HG03060 (cell line): ENCODE measurements around the gene HMOX1.
"Not testable (repeated sequence)": the region's sequence is repeated elsewhere in the genome, so short reads cannot be mapped to it uniquely, and the experiment has no call there.

Experiments used
- ATAC-seq: cut with Tn5 transposase; IDR thresholded peaks from one replicate; pipeline ENCODE4 v1.9.1; 2021; ENCODE audit warnings: low read depth, moderate number of reproducible peaks; ENCODE audit not compliant: unreplicated experiment

HMOX1 gene

DNA sequence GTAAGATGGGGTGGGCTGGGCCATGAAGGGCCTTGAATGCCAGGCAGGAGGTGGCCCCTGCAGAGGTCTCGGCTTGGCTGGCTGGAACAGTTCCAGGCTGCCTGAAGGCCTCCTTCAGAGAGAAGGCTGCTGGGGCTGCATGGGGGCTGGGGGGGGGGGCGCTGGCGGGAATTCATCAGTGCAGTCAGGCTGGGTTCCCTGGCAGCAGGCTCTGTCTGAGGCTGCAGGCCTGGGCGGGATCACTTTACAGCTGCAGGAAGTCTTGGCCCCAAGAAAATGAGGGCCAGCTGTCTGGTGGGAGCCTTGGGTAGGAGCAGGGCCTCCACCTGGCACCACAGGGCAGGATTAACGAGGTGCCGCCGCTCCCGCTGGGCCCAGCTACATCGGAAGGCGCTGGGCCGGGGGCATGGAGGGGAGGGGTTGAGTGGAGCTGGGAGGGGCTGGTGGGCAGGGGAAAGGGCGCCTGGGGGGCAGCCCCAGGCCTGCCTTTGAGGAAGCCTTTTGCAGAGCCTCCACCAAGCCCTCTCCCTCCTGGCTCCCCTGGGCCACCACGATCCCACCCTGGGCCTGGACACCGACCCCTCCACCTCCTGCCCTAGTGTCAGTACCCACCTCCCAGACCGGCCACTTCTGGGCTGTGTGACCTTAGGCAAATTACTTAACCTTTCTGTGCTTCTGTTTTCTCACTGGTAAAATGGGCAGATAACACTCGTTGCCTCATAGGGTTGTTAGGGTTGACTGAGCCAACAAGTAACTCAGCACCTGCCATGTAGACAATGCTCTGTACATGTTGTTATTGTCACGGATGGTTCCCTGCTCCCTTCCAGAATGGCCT, 31.0 kb upstream of the HMOX1 start:
- ATAC-seq: no peak

- peak; percentile 53 for ATAC-seq
Observed at GRCh38 chr22:35350539-35351503, 30.1 kb upstream of the HMOX1 start.

DNA sequence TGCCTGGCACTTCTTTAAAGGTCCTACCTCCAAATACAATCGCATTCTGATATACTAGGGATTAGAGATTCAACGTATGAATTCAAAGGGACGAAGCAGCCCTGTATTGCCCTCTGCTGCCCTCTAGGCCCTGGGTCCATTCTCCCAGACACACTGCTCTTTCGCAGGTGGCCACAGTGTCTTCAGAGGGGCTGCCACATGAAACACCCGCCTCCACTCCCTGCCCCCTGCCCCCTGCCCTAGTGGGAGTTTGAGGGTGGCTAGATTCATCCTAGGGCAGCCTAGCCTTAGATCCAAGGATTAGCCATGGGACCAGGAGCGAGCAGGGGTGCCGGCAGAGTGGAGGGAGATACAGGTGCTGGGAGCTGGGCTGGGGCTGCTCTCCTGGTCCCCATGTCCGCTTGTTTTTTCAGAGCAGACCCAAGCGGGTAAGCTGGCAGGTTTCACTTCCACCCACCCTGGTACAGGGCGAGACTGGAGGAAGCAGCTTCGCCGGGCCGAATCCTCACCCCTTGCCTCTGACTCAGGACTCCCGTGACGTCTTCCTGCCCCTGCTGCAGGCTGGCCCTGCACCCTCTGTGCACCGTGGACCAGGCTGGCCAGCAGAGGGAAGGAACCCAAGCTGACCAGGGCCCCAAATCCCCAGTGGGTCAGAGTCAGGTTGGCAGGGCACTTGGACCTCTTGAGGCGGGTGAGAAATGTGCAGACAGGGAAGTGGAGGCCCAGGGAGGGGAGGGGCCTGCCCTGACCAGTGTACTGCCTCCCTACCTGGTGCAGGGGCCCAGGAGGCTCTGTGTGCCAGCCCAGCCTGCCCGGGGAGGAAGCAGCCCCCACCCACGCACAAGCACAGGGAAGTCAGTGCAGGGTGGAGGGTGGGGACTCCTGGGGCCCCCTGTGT, 28.4 kb upstream of the HMOX1 start:
- no peak for ATAC-seq

GRCh38 chr22:35353318-35353717, 27.6 kb upstream of the HMOX1 start:
- ATAC-seq: no peak

DNA sequence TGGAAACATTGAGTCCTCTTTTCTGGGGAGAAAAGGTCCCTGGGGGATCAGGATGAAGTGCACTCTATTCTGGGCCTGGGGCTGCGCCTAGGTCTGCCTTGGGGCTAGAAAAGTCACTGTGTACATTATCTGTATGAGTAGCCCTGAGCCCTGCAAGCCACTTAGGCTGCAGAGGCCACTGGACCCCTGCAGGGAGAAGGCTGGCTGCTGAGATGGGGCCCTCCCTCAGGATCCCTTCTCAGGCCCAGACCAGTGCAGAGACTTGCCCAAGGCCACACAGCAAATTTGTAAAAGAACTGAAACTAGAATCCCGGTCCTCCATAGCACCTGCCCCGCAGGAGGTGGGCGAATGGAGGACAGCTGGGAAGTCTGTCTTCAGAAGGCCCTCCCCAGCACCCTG, 26.8 kb upstream of the HMOX1 start:
- no peak for ATAC-seq

DNA sequence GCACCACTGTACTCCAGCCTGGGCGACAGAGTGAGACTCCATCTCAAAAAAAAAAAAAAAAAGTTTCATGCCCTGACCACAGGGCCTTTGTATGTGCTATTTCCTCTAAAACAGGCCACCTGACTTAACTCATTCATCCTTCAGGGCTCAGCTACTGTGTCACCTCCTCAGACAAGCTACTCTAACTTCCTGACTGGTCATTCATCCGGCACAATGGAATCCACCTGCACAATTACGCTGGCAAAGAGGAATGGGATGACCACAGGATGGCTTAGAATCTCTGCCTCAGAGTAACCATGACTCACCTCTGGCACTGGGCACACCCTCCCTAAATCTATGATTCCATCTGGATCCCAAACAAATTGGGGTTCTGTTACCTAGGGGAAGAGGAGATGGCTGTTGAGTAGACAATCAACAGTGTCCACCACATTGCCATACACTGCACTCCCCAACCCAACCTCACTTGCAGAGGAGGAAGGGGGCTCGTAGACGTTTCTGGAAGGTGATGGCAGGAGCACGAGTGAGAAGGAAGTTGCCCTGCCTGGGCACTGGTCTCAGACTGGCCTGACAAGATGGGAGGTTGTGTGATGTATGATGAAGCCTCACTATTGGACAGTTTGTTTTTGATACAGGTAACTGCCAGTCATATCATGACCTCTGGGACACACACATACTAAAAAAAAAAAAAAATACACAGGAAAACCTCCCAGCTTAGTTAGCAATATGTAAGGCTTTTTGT, 22.8 kb upstream of the HMOX1 start:
- ATAC-seq: no peak

- no peak for ATAC-seq
Observed at GRCh38 chr22:35359380-35360065, 21.4 kb upstream of the HMOX1 start.

DNA sequence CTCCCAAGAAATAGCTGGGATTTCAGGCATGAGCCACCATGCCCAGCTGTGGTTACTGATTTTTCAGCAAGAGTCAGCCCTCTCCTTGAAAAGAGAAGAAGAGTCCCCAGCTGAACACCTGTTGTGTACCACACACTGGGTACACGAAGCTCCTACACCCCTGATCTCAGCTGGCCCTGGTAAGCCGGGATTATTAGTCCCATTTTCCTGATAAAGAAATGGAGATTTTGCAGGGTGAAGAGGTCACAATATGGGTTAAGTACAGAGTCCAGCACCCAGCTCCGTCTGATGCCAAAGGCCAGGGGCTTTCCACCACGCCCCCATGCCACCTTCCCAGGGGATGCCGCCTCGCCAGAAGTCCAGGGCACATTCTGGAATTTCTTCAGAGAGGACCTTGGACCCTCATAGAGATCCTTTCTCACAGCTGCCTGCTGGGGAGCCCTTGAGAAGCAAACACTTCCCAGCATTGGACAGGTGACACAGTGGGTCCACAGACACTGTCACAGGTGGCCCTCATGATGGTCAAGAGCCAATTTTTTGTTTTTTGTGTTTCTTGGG, 19.8 kb upstream of the HMOX1 start:
- no peak for ATAC-seq

DNA sequence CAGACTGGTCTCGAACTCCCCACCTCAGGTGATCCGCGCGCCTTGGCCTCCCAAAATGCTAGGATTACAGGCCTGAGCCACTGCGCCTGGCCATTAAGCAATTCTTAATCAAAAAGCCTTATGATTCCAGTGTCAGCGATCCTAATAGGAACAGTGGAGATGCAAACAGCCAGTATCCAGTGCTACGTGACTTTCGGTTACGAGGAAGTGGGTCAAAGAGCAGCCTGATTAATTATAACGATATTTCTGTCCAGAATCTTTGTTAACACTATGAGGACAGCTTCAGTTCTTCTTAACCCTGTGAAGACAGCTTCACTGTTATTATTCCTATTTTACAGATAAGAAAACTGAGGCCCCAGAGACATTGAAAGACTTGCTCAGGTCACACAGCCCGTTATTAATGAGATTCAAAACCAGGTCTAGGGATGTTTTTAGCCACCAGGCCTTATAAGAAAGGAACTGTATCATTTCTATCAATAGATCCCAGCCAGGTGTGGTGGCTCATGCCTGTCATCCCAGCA, 17.3 kb upstream of the HMOX1 start:
- no peak for ATAC-seq

- not testable (repeated sequence) for ATAC-seq
Observed at GRCh38 chr22:35364230-35364629, 16.7 kb upstream of the HMOX1 start.

GRCh38 chr22:35367331-35367886, 13.5 kb upstream of the HMOX1 start:
- ATAC-seq: no peak

DNA sequence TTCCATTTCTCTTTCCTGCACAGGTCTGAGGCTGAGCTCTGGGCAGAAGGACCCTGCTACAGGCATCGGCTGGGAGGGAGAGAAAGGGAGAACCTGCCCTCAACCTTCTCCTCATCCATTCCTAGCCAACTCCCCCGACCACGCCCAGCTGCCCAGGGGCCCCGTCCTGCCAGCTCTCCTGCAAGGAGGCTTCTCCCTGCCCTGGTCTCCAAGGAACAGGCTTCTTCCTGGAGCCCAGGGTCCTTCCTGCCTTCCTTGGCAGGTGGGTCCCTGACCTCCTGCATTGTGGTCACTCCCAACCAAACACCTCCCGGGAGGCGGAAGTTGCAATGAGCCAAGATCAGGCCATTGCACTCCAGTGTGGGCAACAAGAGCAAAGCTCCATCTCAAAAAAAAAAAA, 12.5 kb upstream of the HMOX1 start:
- ATAC-seq: no peak

- no peak for ATAC-seq
Observed at GRCh38 chr22:35369996-35370395, 10.9 kb upstream of the HMOX1 start.

DNA sequence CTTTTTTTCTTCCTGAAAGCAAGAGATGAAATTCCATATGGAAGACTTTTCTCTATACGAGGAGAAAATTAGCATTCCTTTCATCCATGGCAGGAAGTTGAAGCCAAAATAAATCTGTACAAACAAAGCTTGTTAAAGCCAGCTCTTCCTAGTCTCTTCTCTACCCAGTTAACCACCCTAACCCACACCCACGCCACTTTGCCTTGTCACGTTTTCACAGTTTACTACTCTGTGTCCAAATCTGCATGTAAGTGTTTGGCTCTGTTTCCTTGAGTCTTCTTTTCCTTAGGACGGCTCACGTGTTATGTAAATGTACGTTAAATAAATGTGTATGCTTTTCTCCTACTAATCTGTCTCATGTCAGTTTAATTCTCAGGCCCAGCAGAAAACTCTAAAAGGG, 7.1 kb upstream of the HMOX1 start:
- ATAC-seq: no peak

GRCh38 chr22:35375031-35375430, 5.9 kb upstream of the HMOX1 start:
- ATAC-seq: no peak

DNA sequence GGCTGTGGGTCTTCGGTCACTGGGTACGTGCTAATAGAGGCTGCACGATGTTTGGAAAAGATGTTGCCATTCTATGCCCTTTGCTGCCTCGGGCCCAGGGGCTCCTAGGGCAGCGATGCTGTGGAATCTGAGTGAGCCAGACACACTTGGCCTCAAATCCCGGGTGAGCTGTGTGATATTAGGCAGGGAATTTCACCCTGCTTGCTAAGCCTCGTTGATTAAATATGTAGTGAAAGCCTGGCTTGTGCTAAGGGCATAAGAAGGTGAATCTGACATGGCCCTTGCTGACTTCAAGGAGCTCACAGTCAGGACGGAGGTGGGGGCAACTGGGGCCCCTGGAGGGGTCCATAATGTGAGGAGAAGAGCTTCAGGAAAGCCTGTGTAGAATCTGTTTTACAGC, 5.4 kb upstream of the HMOX1 start:
- no peak for ATAC-seq

- ATAC-seq: peak; percentile 56
Observed at GRCh38 chr22:35376728-35377472, 4.0 kb upstream of the HMOX1 start.

DNA sequence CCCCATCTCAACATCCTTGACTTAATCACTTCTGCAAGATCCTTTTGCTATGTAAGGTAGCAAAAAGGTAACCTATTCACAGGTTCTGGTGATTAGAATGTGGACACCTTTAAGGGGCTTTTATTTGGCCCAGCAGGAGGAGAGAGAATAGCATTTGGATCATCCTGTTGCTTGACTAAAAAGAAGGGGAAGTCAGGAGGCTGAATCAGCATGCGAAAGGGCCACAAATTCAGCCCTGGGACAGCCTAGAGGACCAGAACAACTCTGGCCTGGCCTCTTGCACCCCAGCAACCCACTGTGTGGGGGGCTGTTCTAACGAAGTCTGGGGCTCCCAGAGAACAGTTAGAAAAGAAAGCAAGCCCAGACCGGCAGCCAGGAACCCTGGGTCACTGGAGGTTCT, 3.2 kb upstream of the HMOX1 start:
- no peak for ATAC-seq
